Kidney epithelial cell (primary cell): ENCODE results near the gene ACP3. TPM values are rescaled to one million over a fixed set of nuclear protein-coding genes. Genes with fewer than 3 reads are reported as not detected.

Experiments used
- DNase-seq: peaks from one replicate; pipeline ENCODE4 v3.0.0-alpha.2; 2010; ENCODE audit warnings: low read depth
- H3K27me3 ChIP-seq: 2 replicates; pipeline ENCODE4 v1.6.0; 2011; ENCODE audit warnings: low read length; ENCODE audit not compliant: control insufficient read depth, insufficient read depth
- H3K36me3 ChIP-seq: 2 replicates; pipeline ENCODE4 v1.5.1; 2011; ENCODE audit warnings: low read length; ENCODE audit not compliant: control insufficient read depth, insufficient read depth
- H3K4me3 ChIP-seq: 2 replicates; pipeline ENCODE4 v1.5.1; 2011; ENCODE audit warnings: low read depth, mild to moderate bottlenecking, control low read depth, low read length
- CTCF ChIP-seq: IDR thresholded peaks from 2 replicates; pipeline ENCODE4 v1.5.1; 2011; ENCODE audit warnings: mild to moderate bottlenecking, moderate library complexity, low read length, control low read depth, inconsistent platforms; ENCODE audit not compliant: insufficient read depth, poor library complexity, severe bottlenecking
- total RNA-seq: library from RNA; depleted of rRNA; stranded (reverse); fragments of >200 nt; gene quantifications from 2 replicates; pipeline ENCODE4 v1.2.3, GENCODE V29; 2015

Gene ACP3
- total RNA-seq, 1 donor from 2014 or later, result 0.46 TPM

- Histone ChIP-seq H3K4me3 (no peak overlapping the region), H3K36me3 (no peaks in the 10 kb centered on the region), H3K27me3 (no peaks in the 10 kb centered on the region)
- DNase-seq, result no peak
- no peak for TF ChIP-seq CTCF
Measured at GRCh38 chr3:132311316-132311715, 5.9 kb upstream of the ACP3 start.

GRCh38 chr3:132311841-132312240 is 5.4 kb upstream of the ACP3 start:
- Histone ChIP-seq H3K36me3 (no peaks in the 10 kb centered on the region), H3K27me3 (no peaks in the 10 kb centered on the region), H3K4me3 (no peak overlapping the region)
- DNase-seq, result no peak
- no peak for TF ChIP-seq CTCF

- Histone ChIP-seq H3K4me3 (no peak overlapping the region), H3K27me3 (no peaks in the 10 kb centered on the region), H3K36me3 (no peaks in the 10 kb centered on the region)
- DNase-seq, result no peak
- TF ChIP-seq CTCF, result no peak
Measured at GRCh38 chr3:132315851-132316250, 1.4 kb upstream of the ACP3 start.

GRCh38 chr3:132318451-132318850 is 1.2 kb downstream of the ACP3 start:
- no peaks in the 10 kb centered on the region for H3K36me3 ChIP-seq
- H3K4me3 ChIP-seq, result no peak overlapping the region
- TF ChIP-seq CTCF, result no peak
- no peaks in the 10 kb centered on the region for H3K27me3 ChIP-seq
- no peak for DNase-seq

- no peak for DNase-seq
- Histone ChIP-seq H3K4me3 (no peak overlapping the region), H3K36me3 (no peaks in the 10 kb centered on the region), H3K27me3 (no peaks in the 10 kb centered on the region)
- no peak for TF ChIP-seq CTCF
Measured at GRCh38 chr3:132321304-132321703, 4.1 kb downstream of the ACP3 start.

- Histone ChIP-seq H3K36me3 (no peaks in the 10 kb centered on the region), H3K4me3 (no peak overlapping the region), H3K27me3 (no peaks in the 10 kb centered on the region)
- no peak for TF ChIP-seq CTCF
- DNase-seq, result no peak
Measured at GRCh38 chr3:132325103-132325606, 7.9 kb downstream of the ACP3 start.
